HEK293T (cell line): Measurements from ENCODE around the gene KCNK10.

Experiments used
- BHLHE40 ChIP-seq: fragments of 450-650 bp; IDR thresholded peaks from 2 replicates; pipeline ENCODE4 v1.6.1; 2016; ENCODE audit warnings: mild to moderate bottlenecking, moderate library complexity, borderline replicate concordance
- ELF4 ChIP-seq: fragments of 450-650 bp; IDR thresholded peaks from 2 replicates; pipeline ENCODE4 v1.6.1; 2017; ENCODE audit warnings: antibody characterized with exemption
- FOXA1 ChIP-seq: fragments of 450-650 bp; IDR thresholded peaks from 2 replicates; pipeline ENCODE4 v1.6.1; 2016; ENCODE audit warnings: mild to moderate bottlenecking
- FOXM1 ChIP-seq: fragments of 450-650 bp; IDR thresholded peaks from 2 replicates; pipeline ENCODE4 v1.6.1; 2017; ENCODE audit warnings: mild to moderate bottlenecking, borderline replicate concordance

DNA sequence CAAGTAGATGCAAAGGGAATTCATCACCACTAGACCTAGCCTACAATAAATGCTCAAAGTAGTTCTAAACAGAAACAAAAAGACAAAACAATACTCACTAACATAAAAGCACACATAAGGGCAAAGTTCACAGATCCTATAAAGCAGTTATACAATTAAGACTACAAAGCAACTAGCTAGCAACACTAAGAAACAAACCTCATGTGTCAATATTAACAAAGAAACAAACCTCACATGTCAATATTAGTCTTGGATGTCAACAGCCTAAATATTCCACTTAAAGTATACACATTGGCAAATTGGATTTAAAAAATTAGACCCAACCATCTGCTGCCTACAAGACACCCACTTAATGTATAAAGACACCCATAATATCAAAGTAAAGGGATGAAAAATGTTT lies 152.7 kb downstream of the KCNK10 start:
- TF ChIP-seq FOXA1 (no peak), ELF4 (no peak), BHLHE40 (no peak), FOXM1 (no peak)
